ENCODE measurements around the gene RGS4.

DNA sequence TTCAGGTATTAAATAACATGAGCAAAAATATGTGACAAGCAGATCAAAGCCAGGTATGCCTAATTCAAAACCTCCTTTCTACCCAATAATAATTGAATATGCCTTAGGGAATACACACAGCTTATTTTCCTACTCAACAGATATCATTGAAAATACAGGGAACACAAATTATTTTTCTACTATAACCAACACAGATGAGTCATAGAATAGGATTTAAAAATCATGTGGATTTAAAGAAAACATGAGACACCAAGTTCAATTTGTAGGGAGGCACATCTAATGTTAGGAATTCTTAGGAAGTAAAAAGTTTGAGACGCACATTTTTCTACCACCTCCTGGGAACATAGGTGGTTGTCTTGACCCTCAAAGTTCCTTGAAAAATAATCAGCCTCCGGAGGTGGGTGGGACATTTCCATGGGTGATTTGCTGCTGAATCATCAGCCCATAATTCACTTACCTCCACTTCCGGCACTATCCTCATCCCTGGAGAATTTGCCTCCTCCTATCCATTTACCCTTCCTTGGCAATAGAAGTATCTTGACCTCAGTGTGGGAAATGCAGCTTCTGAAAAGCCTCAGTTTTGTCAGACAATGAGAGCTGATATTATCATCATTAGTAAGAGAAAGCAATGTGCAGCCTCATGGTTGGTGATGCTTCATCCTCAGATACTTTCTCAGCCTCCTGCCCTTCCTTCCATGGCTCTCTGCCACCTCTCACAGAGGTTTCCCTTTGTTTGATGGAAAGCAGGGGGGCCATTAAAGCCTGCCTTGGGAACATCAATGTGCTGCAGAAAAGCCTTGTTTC is 33.5 kb upstream of the RGS4 start:
- TF ChIP-seq POLR2A (IDR thresholded peaks at IDR 0.05; ENCODE audit: low read depth, low read length) (no peak), POLR2AphosphoS5 (IDR thresholded peaks at IDR 0.05; ENCODE audit: low read depth, low read length) (no peak), TAF1 (IDR thresholded peaks at IDR 0.05; ENCODE audit: borderline replicate concordance, low read depth, low read length) (no peak)
